Measurements from ENCODE around the gene HES6.
"Not testable (repeated sequence)": the region's sequence is repeated elsewhere in the genome, so short reads cannot be mapped to it uniquely, and the experiment has no call there.

Gene HES6, protein sequence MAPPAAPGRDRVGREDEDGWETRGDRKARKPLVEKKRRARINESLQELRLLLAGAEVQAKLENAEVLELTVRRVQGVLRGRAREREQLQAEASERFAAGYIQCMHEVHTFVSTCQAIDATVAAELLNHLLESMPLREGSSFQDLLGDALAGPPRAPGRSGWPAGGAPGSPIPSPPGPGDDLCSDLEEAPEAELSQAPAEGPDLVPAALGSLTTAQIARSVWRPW

GRCh38 chr2:238239863-238240756 is at the start of gene HES6:
Gene HES6 (minus strand): TSS chr2:238240038. CDS start chr2:238239905, 133 bp downstream.
- DNase-seq, result peak; percentile 86

- no peak for DNase-seq
These were observed 49.7 kb upstream of the HES6 start for GRCh38 chr2:238289574-238289973.

DNA sequence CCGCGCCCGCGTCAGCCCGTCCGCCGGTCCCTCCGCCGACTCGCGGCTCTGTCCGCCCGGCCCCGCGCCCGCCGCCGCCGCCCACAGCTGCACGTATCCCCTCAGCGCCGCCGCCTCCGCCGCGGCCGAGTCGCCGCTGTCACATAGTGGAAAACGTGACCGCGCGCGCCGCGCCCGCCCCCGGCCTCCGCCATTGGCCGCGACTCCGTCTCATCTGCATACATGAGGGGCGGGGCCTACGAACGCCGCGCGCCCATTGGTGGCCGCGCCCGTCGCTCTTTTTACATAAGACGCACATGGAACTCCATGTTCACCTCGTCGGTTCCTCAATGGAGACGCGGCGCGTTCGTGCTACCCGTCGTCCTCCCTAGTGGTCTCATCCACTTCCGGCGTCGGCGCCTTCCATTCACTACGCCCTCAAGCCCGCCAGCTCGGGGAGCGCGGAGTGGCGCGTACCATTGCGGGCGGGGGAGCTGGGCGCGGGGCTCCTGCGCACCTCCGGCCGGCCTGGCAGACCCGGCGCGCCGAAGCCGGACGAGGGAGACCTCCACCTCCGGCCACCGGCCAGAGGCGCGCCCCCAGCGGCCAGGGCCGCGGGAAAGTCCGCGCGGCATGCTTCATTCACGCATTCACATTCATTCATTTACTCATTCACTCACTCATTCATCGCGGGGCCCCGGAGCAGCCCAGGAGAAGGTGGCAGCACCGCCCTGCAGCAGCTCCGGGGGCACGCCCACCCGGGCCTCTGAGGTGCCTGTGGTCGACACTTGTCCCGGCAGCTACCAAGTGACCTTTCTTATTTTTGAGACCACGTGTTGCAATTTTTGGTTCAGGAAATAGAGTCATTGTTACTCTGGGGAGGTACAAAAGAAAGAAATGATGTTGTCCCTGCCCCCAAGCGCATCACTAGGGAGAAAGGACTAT is 49.1 kb upstream of the HES6 start:
- peak; percentile 99 for DNase-seq

DNA sequence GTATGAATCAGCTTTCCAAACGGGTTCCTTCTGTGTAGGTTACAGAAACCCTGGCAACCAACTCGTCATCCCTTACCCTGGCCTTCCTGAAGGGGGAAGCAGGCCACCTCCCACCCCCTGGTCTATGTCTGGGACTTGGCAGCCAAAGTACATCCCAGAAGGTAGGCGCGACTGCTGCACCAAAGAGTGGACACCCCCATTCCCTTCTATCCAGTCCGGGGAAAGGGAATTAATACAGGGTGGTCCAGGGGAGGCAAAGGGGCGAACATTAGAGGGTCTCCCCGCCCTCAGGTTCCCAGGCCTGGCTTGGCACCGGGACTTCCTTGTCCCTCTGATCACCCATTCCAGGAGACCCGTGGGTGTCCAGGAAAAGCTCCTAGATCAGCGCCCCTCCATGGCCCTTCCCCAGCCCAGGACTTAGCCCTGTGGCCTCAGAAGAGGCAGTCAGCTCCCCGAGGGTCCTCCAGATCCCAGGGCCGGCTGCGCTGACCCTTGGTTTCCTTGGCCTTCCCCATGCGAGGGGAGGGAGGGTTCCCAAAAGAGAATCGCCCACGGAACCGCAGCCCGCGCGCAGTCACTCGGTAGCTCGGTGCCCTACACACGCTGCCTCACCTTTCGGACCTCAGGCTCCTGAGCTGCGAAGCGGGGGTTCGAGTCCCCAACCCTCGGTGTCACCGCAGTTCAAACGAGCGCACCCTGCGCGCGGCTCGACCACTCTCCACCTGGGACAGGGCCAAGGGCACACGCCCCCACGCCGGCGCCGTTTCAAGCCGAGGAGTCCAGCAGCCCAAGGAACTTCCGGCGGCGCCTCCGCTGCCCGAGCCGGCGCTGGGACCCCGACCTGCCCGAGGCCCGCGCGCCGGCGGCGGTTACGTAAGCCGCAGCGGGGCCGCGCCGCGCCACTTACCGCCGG is 48.2 kb upstream of the HES6 start, which contains the start of gene PER2:
Gene PER2 (minus strand): TSS at position 874 of the 913 bp plus-strand sequence. CDS start 10,674 bp downstream, outside the sequence.
- DNase-seq, result peak; percentile 82

GRCh38 chr2:238286987-238287736 is 47.3 kb upstream of the HES6 start:
- DNase-seq, result no peak

DNA sequence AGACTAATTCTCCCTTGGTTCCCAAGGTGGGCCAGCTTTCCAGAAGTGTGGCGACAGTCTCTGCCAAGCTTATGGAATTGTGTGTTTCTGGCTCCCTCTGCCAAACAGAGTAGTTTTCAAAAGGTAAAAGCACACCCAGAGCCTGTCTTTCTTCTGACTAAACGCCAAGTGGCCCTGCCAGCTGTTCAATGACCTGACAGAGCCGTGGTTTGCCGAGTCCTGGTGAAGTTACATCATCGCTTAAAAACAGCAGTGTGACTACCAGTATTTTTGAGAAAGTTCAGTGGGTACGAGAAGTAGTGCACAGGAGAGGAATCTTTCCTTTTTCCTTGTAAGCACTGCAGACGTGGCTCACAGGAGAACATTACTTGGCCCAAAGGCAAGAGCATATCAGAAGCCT is 46.7 kb upstream of the HES6 start:
- DNase-seq, result peak; percentile 41

- DNase-seq, result no peak
These were observed 46.3 kb upstream of the HES6 start for GRCh38 chr2:238286095-238286494.

- DNase-seq, result peak; percentile 72
These were observed 45.8 kb upstream of the HES6 start for GRCh38 chr2:238285653-238286082.

GRCh38 chr2:238284802-238285515 is 45.1 kb upstream of the HES6 start:
- no peak for DNase-seq

DNA sequence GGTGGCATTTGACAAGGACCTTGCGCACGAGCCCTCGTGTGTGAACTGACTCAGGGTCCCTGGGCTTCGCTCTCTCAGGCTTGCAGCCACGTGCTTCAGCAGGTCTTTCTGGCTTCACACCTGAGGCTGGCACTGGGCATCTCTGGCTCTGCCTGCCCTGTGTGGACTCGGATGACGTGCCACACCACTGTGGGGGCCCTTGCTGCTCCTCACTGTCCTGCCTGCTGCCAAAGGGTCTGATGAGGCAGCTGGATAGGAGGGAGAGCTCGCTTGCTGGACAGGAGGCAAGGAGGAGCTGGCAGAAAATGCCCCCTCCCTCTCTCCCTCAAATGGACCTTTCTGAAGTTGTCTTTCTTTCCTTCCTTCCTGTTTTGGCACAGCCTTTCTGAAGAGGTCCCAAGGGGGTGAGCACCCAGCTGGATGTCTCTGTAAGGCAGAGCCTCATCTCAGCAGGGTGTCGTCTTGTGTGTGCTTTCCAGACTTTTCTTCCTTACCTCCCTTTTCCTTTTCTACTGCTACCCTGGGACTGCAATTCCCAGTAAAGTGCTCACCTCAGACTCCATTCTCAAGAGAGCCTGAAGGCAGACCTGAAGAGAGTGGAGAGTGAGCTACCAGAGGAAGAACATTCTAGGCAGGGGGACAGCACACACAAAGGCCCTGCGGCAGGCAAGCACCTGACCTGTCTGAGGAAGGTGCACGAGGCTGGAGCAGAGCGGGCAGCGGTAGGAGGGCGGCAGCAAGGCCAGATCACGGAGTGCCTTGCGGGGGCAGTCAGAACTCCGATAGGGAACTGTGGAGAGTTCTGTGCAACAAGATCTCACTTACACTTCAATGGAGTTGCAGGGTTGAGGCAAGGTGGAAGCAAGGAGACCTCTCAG is 43.3 kb upstream of the HES6 start:
- DNase-seq, result no peak

GRCh38 chr2:238281826-238282480 is 42.1 kb upstream of the HES6 start:
- DNase-seq, result no peak

DNA sequence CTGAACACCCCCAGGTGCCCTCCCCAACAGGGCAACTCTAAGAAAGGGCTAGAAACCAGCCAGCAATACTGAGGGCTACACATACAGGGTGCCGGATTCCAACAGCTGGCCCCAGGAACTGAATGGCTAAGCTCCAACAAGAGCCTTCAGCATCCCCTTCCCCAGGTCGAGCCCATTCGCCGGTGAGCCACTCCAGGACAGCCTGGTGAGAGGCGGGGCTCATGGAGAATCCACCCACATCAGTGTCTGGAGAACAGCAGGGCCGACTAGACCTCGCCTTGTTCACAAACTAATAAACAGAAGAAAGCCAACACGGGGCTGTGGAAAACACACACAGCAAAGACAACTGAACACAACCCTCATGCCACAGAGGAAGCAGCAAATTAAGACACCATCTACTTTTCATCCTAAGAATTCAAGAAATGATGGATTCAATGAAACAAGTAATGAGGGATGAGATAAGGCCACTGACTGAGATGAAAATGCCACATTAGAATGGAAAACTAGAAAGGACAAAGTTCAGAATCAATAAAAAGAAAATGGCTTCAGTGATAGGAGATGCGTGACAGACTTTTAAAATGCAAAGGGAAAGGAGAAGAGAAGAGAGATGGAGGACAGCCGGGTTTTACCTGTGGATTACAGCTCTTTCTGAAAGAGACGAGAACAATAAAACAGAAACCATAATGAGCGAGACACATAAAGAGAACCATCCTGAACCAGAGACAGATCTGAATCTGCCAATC is 40.4 kb upstream of the HES6 start:
- no peak for DNase-seq

GRCh38 chr2:238279324-238279682 is 39.5 kb upstream of the HES6 start:
- DNase-seq, result no peak

DNA sequence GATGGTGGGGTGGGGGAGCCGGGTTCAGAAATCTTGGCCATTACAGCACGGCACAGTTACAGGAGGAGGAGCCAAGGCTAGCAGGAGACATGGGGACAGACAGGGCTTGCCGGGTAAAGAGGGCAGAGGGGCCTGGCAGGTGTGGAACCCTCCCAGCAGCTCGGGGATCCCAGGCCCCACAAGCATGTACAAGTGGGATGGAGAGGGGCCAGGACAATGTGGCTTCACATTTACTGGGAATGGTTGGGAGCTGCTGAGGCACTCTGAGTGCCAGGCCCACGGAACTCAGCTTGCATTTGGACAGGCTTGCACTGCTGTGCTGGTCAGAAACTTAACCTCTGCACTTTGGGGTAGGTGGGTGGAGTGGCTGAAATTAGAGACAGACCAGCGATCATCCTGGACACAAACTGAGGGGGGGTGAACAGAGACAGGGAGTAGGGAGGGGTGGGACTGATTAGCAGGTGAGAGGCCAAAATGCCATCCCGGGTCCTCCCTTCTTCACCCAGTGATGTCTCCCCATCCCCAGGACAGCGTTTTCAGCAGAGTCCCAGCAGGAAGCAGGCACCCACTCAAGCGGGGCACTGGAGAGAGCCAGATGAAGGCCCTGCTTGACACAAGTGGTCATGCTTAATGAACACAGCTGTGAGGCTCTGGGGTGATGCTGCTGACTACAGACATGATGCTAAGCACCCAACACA is 38.9 kb upstream of the HES6 start:
- DNase-seq, result no peak

- no peak for DNase-seq
These were observed 37.9 kb upstream of the HES6 start for GRCh38 chr2:238277695-238278094.

- DNase-seq, result no peak
These were observed 34.5 kb upstream of the HES6 start for GRCh38 chr2:238274152-238274865.

DNA sequence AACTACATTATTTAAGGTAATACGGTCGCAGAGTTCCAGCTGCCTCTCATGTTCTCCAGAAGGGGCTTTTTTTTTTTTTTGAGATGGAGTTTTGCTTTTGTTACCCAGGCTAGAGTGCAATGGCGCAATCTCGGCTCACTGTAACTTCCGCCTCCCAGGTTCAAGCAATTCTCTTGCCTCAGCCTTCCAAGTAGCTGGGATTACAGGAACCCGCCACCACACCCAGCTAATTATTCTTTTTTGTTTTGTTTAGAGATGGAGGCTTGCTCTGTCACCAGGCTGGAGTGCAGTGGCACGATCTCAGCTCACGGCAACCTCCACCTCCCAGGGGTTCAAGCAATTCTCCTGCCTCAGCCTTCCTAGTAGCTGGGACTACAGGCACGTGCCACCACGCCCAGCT is 33.6 kb upstream of the HES6 start:
- DNase-seq, result not testable (repeated sequence)

All from fibroblast of skin of right biceps (primary cell).